WI38 (cell line): Measurements from ENCODE around the gene CPZ.

Experiments
- H3K4me3 ChIP-seq: 2 replicates; pipeline ENCODE4 v1.5.1; 2011; ENCODE audit warnings: low read depth, mild to moderate bottlenecking, control low read depth, low read length
- TF ChIP-seq, protein P1 (sequence below): IDR thresholded peaks from 2 replicates; pipeline ENCODE4 v1.5.1; 2012; ENCODE audit warnings: low read depth, mild to moderate bottlenecking, control low read depth, low read length

The CPZ gene

DNA sequence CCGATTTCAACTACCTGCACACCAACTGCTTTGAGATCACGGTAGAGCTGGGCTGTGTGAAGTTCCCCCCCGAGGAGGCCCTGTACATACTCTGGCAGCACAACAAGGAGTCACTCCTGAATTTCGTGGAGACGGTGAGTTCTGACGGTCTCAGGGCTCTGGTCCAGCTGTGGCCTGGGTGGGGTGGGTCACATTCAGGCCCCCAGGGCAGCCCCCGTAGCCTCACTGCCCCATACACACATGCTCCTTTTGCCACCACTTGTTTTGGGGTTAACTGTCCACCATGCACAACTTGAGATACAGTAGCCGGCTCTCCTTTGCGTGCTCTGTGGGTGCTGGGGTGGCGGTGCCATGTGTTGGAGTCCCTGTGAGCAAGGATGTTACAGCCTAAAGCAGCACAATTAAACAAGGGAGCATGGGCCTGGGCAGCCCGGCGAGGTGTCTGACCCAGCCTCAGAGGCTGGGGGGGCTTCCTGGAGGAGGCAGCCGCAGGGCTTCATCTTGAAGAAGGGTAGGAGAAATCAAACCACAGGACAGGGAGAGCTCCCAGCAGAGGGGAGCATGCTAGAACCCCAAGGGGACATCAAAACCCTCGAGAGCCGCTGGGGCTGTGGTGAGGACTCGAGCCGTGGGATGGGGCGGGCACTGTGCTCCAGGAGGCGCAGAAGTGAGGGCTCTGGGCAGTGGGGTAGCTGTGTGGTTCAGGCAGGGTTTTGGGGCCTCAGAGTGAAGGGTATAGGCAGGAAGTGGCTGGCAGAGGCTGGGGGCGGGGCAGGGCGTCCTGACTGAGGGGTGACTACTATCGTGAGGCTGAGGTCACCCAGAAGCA is 22.0 kb downstream of the CPZ start:
- TF ChIP-seq, protein P1, sequence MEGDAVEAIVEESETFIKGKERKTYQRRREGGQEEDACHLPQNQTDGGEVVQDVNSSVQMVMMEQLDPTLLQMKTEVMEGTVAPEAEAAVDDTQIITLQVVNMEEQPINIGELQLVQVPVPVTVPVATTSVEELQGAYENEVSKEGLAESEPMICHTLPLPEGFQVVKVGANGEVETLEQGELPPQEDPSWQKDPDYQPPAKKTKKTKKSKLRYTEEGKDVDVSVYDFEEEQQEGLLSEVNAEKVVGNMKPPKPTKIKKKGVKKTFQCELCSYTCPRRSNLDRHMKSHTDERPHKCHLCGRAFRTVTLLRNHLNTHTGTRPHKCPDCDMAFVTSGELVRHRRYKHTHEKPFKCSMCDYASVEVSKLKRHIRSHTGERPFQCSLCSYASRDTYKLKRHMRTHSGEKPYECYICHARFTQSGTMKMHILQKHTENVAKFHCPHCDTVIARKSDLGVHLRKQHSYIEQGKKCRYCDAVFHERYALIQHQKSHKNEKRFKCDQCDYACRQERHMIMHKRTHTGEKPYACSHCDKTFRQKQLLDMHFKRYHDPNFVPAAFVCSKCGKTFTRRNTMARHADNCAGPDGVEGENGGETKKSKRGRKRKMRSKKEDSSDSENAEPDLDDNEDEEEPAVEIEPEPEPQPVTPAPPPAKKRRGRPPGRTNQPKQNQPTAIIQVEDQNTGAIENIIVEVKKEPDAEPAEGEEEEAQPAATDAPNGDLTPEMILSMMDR = no peak
- H3K4me3 ChIP-seq = no peak overlapping the region

DNA sequence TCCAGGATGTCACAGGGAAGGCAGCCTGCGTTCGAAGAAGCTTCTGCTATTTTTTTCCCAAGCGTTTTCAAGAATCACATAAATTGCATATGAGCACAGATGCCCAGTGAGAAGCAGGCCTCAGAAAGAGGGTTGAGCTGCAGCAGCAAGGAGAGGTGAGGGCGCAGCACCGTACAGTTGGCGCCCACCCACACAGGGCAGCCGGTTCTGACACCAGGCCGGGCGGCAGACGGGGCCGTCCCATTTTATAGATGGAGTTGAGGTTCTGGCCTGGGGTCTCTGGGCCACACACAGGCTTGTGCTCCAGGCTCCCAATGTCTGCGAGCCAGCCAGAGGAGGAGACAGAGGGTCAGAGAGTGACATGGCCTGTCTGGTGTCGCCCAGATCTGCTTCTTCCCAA is 22.8 kb downstream of the CPZ start:
- TF ChIP-seq, protein P1 = no peak
- H3K4me3 ChIP-seq = no peak overlapping the region

DNA sequence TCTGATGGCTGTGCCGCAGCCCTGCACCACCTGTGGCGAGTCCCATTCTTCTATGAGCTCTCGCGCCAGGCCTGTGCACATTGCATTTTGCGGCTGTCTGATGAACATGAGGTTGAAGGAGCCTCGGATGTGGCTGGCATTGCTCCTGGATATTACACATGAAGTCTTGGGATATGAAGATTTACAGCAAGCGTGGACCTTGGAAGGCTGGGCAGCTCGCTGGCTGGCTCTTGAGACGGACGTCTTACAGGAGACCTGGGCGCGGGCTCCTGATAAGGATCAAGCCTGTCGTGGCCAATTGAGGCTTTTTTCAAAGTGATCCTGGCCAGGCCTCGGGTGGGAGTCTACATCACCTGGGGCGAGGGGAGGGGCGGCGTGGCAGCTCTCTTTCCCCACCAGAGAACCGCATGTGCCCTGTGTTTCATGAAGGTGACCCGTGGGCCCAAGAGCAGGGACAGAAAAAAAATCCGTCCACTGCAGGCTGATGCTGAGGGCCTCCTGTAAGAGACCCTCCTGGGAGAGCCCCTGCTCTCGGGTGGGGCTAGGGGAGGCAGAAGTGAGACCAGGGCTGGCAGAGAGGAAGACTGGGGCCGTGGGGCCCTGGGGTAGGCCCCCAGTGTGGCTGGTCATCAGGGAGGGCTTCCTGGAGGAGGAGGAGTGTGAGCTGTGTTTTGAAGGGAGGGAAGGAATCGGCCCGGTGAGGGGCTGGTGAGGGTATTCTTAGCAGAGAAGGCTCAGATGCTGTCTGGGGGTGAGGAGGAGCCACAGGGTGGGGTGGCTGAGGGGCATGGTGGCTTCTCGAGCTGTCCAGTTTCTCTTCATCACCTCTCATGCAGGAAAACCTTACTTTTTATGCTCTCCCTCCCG is 23.6 kb downstream of the CPZ start:
- TF ChIP-seq, protein P1 = no peak
- H3K4me3 ChIP-seq = no peak overlapping the region

DNA sequence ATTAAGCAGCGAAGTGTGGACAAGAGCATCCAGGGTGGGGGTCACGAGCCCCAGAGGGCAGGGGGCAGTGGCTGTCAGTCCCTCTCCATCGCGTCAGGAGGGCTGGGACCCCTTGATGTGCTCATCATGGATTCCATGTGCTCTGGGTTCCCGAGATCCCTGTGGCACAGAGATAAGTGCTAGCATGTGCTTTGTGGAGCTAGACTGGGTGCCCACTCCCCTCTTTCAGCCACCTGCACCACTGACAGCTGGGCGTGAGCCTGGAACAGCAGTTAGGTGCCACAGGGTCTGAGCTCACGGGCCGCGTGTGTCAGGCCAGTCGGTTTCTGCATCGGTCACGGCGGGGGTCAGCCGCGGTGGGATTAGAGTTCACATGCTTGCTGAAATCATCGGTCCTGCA is 24.3 kb downstream of the CPZ start:
- no peak overlapping the region for H3K4me3 ChIP-seq
- TF ChIP-seq, protein P1 = no peak

DNA sequence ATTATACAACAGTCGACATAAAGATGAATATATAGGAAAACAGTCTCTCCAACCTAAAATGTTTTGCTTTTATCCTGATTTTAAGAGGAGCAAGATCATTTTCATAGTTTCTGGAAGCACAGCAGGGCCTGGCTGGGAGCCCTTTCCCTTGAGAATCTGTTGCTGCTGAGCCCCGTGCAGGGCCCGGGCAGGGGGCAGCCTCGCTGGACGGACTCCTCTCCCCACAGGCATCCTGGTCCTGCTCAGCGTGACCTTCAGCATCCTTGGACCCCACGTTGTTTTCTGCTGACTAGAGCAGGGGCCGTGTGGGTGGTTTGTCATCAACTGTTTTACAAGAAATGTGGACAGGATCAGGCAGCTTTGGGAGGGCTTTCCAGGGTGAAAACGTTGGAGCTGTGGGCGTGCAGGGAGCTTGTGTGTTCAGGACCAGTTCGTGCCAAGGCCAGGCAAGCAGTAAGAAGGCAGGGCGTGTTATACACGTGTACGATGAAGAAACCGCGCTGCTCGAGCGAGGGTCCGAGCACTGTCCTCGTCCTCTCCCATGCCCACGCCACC is 25.0 kb downstream of the CPZ start:
- no peak overlapping the region for H3K4me3 ChIP-seq
- TF ChIP-seq, protein P1 = no peak

DNA sequence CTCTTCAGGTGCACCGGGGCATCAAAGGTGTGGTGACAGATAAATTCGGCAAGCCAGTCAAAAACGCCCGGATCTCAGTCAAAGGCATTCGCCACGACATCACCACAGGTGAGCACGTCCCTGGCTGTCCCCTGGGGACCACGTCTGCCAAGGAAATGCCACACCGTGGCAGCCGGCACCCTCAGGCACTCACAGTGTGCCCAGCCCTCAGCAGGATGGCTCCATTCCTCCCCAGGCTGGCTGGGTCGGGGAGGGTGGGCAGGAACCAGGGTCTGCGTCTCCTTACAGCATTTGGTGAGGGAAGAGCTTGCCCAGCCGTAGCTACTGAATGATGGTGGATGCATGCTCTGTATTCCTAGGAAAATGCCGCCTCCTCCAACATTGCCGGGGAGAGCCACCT is 25.9 kb downstream of the CPZ start:
- TF ChIP-seq, protein P1 = no peak
- no peak overlapping the region for H3K4me3 ChIP-seq
